Measurements from ENCODE around the gene KCNH3. TPM values are rescaled to one million over a fixed set of nuclear protein-coding genes. Genes with fewer than 3 reads are reported as not detected.

KCNH3 gene, protein sequence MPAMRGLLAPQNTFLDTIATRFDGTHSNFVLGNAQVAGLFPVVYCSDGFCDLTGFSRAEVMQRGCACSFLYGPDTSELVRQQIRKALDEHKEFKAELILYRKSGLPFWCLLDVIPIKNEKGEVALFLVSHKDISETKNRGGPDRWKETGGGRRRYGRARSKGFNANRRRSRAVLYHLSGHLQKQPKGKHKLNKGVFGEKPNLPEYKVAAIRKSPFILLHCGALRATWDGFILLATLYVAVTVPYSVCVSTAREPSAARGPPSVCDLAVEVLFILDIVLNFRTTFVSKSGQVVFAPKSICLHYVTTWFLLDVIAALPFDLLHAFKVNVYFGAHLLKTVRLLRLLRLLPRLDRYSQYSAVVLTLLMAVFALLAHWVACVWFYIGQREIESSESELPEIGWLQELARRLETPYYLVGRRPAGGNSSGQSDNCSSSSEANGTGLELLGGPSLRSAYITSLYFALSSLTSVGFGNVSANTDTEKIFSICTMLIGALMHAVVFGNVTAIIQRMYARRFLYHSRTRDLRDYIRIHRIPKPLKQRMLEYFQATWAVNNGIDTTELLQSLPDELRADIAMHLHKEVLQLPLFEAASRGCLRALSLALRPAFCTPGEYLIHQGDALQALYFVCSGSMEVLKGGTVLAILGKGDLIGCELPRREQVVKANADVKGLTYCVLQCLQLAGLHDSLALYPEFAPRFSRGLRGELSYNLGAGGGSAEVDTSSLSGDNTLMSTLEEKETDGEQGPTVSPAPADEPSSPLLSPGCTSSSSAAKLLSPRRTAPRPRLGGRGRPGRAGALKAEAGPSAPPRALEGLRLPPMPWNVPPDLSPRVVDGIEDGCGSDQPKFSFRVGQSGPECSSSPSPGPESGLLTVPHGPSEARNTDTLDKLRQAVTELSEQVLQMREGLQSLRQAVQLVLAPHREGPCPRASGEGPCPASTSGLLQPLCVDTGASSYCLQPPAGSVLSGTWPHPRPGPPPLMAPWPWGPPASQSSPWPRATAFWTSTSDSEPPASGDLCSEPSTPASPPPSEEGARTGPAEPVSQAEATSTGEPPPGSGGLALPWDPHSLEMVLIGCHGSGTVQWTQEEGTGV
- total RNA-seq (ENCODE audit: low replicate concordance) = 0.72 and 1.8 TPM in 2 replicates
- long read RNA-seq, partial matches to known transcripts = 0 of 1 reads
- long read RNA-seq, other reads (novel, unspliced or antisense) = 1 of 1 reads

DNA sequence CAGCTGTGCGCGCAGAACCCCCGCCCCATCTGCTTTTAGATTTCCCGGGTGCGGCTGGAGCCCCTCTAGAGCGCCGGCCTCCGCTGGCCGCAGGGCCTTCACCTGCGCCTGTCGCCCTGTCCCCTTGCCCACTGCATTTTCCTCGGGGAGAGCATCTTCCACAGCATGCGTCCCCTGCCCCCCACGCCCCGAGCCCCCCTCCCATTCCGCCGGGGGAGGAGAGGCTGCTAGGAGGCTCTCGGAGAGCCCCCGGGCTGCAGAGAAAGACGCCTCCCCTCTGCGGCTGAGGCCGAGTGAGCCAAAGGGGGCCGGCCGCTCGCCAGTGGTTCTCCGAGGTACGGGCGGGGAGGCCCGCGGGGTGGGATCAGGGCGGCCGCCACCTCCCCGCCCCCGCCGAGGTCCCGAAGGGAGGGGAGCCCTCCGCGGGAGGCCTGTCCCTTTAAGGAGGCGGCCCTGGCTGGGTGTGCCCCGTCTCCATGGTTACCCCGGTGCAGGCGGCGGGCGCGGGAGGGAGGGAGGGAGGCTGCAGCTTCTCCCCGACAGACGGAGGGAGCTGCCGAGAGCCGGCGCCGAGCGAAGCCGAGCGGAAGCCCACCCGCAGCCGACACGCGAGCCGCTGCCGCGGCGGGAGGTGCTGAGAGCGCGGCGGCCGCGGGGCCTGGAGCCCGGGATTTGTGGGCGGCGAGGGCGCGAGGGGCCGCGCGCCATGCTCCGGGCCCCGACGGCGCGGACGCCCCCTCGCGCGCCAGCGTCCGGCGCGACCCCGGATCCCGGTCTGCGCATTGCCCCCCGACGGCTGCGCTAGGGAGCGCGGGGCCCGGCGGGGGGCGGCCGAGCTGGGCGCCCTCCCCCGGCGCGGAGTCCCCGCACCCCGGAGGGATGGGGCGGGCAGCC is at the start of gene KCNH3:
TSS of gene KCNH3 (plus strand) at position 521 of the 894 bp plus-strand sequence. CDS start 387 bp downstream, outside the sequence.
- Mint-ChIP-seq H3K36me3 (no peaks in the 10 kb centered on the region), H3K27ac (no peak within 1 kb of the TSS), H3K27me3 (peaks cover 79% of the 10 kb centered on the region), H3K4me1 (ENCODE audit: unreplicated experiment) (peaks cover 5% of the 10 kb centered on the region), H3K4me3 (peak within 1 kb of the TSS; percentile 77), H3K9me3 (no peaks in the 10 kb centered on the region)
- TF ChIP-seq, protein P1, sequence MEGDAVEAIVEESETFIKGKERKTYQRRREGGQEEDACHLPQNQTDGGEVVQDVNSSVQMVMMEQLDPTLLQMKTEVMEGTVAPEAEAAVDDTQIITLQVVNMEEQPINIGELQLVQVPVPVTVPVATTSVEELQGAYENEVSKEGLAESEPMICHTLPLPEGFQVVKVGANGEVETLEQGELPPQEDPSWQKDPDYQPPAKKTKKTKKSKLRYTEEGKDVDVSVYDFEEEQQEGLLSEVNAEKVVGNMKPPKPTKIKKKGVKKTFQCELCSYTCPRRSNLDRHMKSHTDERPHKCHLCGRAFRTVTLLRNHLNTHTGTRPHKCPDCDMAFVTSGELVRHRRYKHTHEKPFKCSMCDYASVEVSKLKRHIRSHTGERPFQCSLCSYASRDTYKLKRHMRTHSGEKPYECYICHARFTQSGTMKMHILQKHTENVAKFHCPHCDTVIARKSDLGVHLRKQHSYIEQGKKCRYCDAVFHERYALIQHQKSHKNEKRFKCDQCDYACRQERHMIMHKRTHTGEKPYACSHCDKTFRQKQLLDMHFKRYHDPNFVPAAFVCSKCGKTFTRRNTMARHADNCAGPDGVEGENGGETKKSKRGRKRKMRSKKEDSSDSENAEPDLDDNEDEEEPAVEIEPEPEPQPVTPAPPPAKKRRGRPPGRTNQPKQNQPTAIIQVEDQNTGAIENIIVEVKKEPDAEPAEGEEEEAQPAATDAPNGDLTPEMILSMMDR (conservative IDR thresholded peaks at IDR 0.05) = no peak
- no peak for DNase-seq (ENCODE audit: extremely low spot score, unreplicated experiment)

DNA sequence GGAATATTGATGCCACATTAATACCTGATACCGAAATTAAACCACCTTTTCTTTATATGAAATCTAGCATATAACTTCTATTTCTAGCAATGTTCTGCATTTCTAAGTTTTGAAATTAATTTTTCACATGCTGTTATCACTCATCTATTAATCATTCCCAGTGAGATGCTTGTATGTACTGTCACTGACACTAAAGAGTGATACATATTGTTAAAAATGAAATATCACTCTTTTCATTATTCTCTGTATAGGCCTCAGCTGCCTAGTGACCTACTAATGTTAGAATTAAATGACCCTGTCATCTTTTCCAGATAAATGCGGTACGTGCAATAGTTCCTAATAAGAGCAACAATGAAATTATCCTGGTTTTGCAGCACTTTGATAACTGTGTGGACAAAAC is 49.7 kb upstream of the KCNH3 start:
- Mint-ChIP-seq H3K27me3 (no peaks in the 10 kb centered on the region), H3K36me3 (no peaks in the 10 kb centered on the region), H3K4me1 (ENCODE audit: unreplicated experiment) (peaks cover 4% of the 10 kb centered on the region), H3K4me3 (no peak overlapping the region), H3K9me3 (no peaks in the 10 kb centered on the region), H3K27ac (no peak overlapping the region)
- DNase-seq (ENCODE audit: extremely low spot score, unreplicated experiment) = no peak
- TF ChIP-seq, protein P1 (conservative IDR thresholded peaks at IDR 0.05) = no peak

DNA sequence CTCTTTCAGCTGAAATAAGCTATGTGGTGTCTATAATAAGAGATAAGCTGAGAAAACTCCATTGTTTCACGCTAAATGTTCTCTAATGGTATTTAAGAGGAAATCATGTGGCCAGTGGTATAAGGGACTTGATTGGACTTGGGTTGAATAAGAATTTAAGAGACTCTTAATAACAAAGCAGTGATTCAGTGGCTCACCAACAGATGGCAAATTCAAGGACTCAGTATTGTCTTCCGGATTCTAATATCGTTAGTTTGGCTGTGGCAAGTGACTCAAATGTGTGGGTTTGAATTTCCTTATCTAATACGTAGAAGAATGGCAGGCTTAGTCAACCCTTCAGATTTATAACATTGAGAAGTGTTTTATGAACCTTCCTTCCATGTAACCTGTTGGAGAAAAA is 49.1 kb upstream of the KCNH3 start:
- H3K27me3 Mint-ChIP-seq = no peaks in the 10 kb centered on the region
- peaks cover under 1% of the 10 kb centered on the region for H3K36me3 Mint-ChIP-seq
- no peaks in the 10 kb centered on the region for H3K9me3 Mint-ChIP-seq
- DNase-seq (ENCODE audit: extremely low spot score, unreplicated experiment) = no peak
- H3K4me3 Mint-ChIP-seq = no peak overlapping the region
- TF ChIP-seq, protein P1 (conservative IDR thresholded peaks at IDR 0.05) = no peak
- no peak overlapping the region for H3K27ac Mint-ChIP-seq
- peaks cover 4% of the 10 kb centered on the region for H3K4me1 Mint-ChIP-seq (ENCODE audit: unreplicated experiment)

DNA sequence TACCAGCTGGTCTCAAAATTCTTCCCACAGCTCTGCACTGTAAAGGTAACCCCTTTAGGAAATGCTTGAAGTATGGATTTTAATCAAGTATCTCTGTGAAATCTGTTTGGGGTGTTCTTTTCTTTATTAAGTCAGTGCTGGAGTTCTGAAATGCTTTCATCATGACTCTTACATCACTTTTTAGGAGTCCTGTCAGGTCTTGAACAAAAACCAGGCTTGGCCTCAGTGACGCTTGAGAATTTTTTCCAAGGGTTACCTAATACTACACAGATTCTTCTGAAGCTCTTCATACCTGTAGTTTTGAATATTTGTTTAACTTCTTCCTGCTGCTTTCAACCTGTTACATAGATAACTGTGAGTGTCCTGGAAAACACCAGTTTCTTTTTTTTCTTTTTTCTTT is 47.0 kb upstream of the KCNH3 start:
- peak overlapping the region; percentile 84 for H3K27ac Mint-ChIP-seq
- no peak overlapping the region for H3K4me3 Mint-ChIP-seq
- TF ChIP-seq, protein P1 (conservative IDR thresholded peaks at IDR 0.05) = no peak

More for the DNA sequence above, 47.0 kb upstream of the KCNH3 start:
- no peak for DNase-seq (ENCODE audit: extremely low spot score, unreplicated experiment)
- Mint-ChIP-seq H3K36me3 (peaks cover 9% of the 10 kb centered on the region), H3K9me3 (no peaks in the 10 kb centered on the region), H3K4me1 (ENCODE audit: unreplicated experiment) (peaks cover 4% of the 10 kb centered on the region), H3K27me3 (no peaks in the 10 kb centered on the region)
